GM12864 (cell line): Measurements from ENCODE around the gene OR5AS1.
"Not testable (repeated sequence)": the region's sequence is repeated elsewhere in the genome, so short reads cannot be mapped to it uniquely, and the experiment has no call there.

Experiments
- DNase-seq: peaks from one replicate; pipeline ENCODE4 v3.0.0-alpha.2; 2011; ENCODE audit warnings: low read depth
- H3K4me3 ChIP-seq: 2 replicates; pipeline ENCODE4 v1.5.1; 2011; ENCODE audit warnings: mild to moderate bottlenecking, low read depth, low read length, control low read depth
- TF ChIP-seq, protein P1 (sequence below): IDR thresholded peaks from 2 replicates; pipeline ENCODE4 v1.5.1; 2011; ENCODE audit warnings: low read depth, mild to moderate bottlenecking, moderate library complexity, low read length, control low read depth, inconsistent platforms; ENCODE audit errors: missing control alignments

OR5AS1 gene

DNA sequence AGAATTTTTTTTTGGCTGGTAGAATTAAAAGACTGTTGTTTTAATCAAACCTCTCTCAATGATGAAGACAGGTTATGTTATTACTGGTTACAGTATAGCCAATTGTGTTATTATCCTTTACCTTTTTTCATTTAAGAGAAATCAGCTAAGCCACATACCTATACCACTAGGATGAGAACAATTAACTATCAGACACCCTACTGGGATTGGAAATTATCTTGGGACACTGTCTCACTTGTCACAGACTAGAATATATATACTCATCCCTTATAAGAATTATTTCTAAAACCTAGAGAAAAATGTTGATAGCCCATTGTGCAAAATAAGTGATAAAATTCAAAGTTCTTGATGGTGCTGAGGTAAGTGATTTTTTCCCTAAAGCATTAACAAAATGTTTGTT is at the start of gene OR5AS1:
OR5AS1 (plus strand) TSS at position 301 of the 400 bp plus-strand sequence. CDS start 2,765 bp downstream, outside the sequence.
- TF ChIP-seq, protein P1, sequence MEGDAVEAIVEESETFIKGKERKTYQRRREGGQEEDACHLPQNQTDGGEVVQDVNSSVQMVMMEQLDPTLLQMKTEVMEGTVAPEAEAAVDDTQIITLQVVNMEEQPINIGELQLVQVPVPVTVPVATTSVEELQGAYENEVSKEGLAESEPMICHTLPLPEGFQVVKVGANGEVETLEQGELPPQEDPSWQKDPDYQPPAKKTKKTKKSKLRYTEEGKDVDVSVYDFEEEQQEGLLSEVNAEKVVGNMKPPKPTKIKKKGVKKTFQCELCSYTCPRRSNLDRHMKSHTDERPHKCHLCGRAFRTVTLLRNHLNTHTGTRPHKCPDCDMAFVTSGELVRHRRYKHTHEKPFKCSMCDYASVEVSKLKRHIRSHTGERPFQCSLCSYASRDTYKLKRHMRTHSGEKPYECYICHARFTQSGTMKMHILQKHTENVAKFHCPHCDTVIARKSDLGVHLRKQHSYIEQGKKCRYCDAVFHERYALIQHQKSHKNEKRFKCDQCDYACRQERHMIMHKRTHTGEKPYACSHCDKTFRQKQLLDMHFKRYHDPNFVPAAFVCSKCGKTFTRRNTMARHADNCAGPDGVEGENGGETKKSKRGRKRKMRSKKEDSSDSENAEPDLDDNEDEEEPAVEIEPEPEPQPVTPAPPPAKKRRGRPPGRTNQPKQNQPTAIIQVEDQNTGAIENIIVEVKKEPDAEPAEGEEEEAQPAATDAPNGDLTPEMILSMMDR = no peak
- no peak for DNase-seq
- no peak within 1 kb of the TSS for H3K4me3 ChIP-seq

DNA sequence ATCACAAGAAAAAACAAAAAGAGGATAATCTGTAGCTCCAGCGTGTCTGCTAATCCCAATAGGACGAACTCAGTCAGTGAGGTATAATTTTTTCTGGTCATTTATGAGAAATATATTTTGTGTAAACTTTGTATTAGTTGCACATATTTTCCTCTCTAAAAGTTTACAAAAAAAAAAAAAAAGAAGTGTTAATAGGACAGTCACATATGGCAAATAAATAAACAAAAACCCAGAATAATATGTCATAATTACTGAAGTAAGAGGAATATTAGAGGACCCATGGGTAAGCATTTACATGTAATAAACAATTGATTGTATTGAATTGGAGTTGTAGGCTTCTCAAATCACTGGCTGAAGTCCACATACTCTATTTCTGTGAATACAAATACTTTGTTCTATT is 32.9 kb upstream of the OR5AS1 start, which contains the start of gene OR5F1:
OR5F1 (minus strand) TSS at position 101 of the 400 bp plus-strand sequence; CDS start at position 101, 0 bp downstream.
- TF ChIP-seq, protein P1 = no peak
- DNase-seq = no peak
- no peak within 1 kb of the TSS for H3K4me3 ChIP-seq

GRCh38 chr11:56010716-56011115 is 16.7 kb upstream of the OR5AS1 start:
- no peak for DNase-seq
- TF ChIP-seq, protein P1 = no peak
- no peak overlapping the region for H3K4me3 ChIP-seq

- no peak overlapping the region for H3K4me3 ChIP-seq
- TF ChIP-seq, protein P1 = no peak
- no peak for DNase-seq
Measured at GRCh38 chr11:56013805-56014204, 13.6 kb upstream of the OR5AS1 start.

- no peak for DNase-seq
- H3K4me3 ChIP-seq = no peak overlapping the region
- TF ChIP-seq, protein P1 = no peak
Measured at GRCh38 chr11:56045538-56045937, 18.1 kb downstream of the OR5AS1 start.

- H3K4me3 ChIP-seq = no peak overlapping the region
- TF ChIP-seq, protein P1 = no peak
- no peak for DNase-seq
Measured at GRCh38 chr11:56048480-56048879, 21.0 kb downstream of the OR5AS1 start.

- DNase-seq = no peak
- TF ChIP-seq, protein P1 = no peak
- H3K4me3 ChIP-seq = no peak overlapping the region
Measured at GRCh38 chr11:56049487-56049886, 22.0 kb downstream of the OR5AS1 start.

DNA sequence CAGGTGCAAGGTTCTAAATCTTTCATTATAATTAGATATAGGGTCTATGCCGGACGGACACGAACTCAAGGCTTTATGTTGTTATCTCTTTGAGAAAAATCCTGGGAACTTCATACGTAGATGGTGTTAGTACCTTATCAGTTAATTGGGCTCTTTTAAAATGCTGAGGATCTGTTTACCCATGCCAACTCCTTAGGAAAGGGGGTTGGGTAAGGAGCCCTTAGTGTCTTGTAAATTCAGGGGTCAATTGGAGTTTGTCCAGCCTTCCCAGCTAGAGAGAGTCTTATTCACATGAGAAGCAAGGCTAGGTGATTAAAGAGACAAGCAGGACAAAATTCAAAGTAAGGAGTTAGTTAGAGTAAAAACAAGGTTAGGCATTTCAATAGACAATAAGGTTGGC is 28.9 kb downstream of the OR5AS1 start:
- not testable (repeated sequence) for H3K4me3 ChIP-seq, DNase-seq

DNA sequence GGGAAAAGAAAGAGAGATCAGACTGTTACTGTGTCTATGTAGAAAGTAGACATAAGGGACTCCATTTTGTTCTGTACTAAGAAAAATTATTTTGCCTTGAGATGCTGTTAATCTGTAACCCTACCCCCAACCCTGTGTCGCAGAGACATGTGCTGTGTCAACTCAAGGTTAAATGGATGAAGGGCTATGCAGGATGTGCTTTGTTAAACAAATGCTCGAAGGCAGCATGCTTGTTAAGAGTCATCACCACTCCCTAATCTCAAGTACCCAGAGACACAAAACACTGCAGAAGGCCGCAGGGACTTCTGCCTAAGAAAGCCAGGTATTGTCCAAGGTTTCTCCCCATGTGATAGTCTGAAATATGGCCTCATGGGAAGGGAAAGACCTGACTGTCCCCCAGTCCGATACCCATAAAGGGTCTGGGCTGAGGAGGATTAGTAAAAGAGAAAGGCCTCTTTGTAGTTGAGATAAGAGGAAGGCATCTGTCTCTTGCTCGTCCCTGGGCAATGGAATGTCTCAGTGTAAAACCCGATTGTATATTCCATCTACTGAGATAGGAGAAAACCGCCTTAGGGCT is 30.3 kb downstream of the OR5AS1 start:
- DNase-seq, H3K4me3 ChIP-seq: not testable (repeated sequence)

DNA sequence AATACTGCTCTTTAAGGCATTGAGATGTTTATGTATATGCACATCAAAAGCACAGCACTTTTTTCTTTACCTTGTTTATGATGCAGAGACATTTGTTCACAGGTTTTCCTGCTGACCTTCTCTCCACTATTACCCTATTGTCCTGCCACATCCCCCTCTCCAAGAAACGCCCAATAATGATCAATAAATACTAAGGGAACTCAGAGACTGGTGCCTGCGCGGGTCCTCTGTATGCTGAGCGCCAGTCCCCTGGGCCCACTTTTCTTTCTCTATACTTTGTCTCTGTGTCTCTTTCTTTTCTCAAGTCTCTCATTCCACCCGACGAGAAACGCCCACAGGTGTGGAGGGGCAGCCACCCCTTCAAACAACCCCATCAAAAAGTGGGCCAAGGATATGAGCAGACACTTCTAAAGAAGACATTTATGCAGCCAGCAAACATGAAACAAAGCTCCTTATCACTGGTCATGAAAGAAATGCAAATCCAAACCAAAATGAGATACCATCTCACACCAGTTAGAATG is 30.9 kb downstream of the OR5AS1 start:
- DNase-seq, H3K4me3 ChIP-seq: not testable (repeated sequence)
